ENCODE measurements around the gene SUDS3.

DNA sequence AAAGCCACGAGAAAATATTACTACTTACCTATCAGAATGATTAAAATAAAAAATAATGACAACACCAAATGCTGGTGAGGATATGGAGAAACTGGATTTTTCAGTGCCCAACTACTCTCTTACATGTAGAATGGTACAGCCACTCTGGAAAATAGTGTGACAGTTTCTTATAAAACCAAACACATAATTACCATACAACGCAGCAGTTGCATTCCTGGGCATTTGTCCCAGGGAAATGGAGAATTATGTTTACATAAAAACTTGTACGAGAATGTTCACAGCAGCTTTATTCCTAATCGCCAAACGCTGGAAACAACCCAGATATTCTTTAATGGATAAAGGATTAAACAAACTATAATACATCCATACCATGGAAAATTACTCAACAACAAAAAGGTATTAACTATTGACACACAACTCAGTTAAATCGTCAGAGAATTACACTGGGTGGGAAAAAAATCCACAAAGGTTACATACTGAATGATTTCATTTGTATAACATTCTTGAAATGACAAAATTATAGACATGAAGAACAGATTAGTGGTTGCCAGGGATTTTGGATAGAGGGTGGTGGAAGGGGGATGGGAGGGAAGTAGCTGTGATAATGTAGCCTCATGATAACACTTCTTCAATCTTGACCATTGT is 39.0 kb upstream of the SUDS3 start:
- no peak for TF ChIP-seq EZH2 (IDR thresholded peaks at IDR 0.05)
- no peak for TF ChIP-seq POLR2AphosphoS5 (IDR thresholded peaks at IDR 0.05; ENCODE audit: borderline replicate concordance, low read depth, low read length)
